ENCODE measurements around the gene ATP13A4. TPM values are rescaled to one million over a fixed set of nuclear protein-coding genes. Genes with fewer than 3 reads are reported as not detected.

Gene ATP13A4
- total RNA-seq, 1 donor from 2014 or later: 20.5 TPM

GRCh38 chr3:193498215-193498614, 56.5 kb downstream of the ATP13A4 start:
- no peak for ATAC-seq

- no peak for ATAC-seq
These were observed 58.0 kb downstream of the ATP13A4 start for GRCh38 chr3:193496658-193497057.

- ATAC-seq: peak; percentile 48
These were observed 63.7 kb downstream of the ATP13A4 start for GRCh38 chr3:193491026-193491425.

- ATAC-seq: no peak
These were observed 64.1 kb downstream of the ATP13A4 start for GRCh38 chr3:193490580-193490979.

GRCh38 chr3:193489949-193490348, 64.7 kb downstream of the ATP13A4 start:
- ATAC-seq: no peak

- ATAC-seq: no peak
These were observed 66.0 kb downstream of the ATP13A4 start for GRCh38 chr3:193488741-193489140.

- no peak for ATAC-seq
These were observed 70.6 kb downstream of the ATP13A4 start for GRCh38 chr3:193483988-193484539.

GRCh38 chr3:193481436-193481835, 73.3 kb downstream of the ATP13A4 start:
- no peak for ATAC-seq

GRCh38 chr3:193474446-193474845, 80.2 kb downstream of the ATP13A4 start:
- ATAC-seq: no peak

GRCh38 chr3:193470710-193471109, 84.0 kb downstream of the ATP13A4 start:
- ATAC-seq: no peak

GRCh38 chr3:193465992-193466608, 88.6 kb downstream of the ATP13A4 start:
- no peak for ATAC-seq

GRCh38 chr3:193464889-193465288, 89.8 kb downstream of the ATP13A4 start:
- peak; percentile 76 for ATAC-seq

GRCh38 chr3:193457526-193457925, 97.2 kb downstream of the ATP13A4 start:
- no peak for ATAC-seq

- no peak for ATAC-seq
These were observed 102.4 kb downstream of the ATP13A4 start for GRCh38 chr3:193452338-193452737.

GRCh38 chr3:193451902-193452301, 102.8 kb downstream of the ATP13A4 start:
- no peak for ATAC-seq

- no peak for ATAC-seq
These were observed 107.6 kb downstream of the ATP13A4 start for GRCh38 chr3:193446965-193447602.

GRCh38 chr3:193439423-193439822, 115.3 kb downstream of the ATP13A4 start:
- no peak for ATAC-seq

- ATAC-seq: peak; percentile 99
These were observed 135.9 kb downstream of the ATP13A4 start for GRCh38 chr3:193418576-193419373.

GRCh38 chr3:193416629-193417028, 138.1 kb downstream of the ATP13A4 start:
- ATAC-seq: no peak

- ATAC-seq: no peak
These were observed 147.0 kb downstream of the ATP13A4 start for GRCh38 chr3:193407688-193408087.

- ATAC-seq: no peak
These were observed 147.6 kb downstream of the ATP13A4 start for GRCh38 chr3:193407112-193407511.

- ATAC-seq: peak; percentile 94
These were observed 151.4 kb downstream of the ATP13A4 start for GRCh38 chr3:193403307-193403706.

GRCh38 chr3:193400304-193400703, 154.4 kb downstream of the ATP13A4 start:
- peak; percentile 78 for ATAC-seq
